HFF-Myc (cell line): ENCODE results near the gene PARD6G.
A peak's percentile ranks its signal among the peaks of the same experiment; 100 is the strongest.

Source experiments
- DNase-seq: peaks from one replicate; pipeline ENCODE4 v3.0.0-alpha.2; 2011; ENCODE audit warnings: low read depth; ENCODE audit errors: extremely low read depth
- H3K4me3 ChIP-seq: replicated peaks from 2 replicates; pipeline ENCODE4 v1.5.1; 2011; ENCODE audit warnings: low read depth, mild to moderate bottlenecking, control low read depth, low read length
- CTCF ChIP-seq: IDR thresholded peaks from 2 replicates; pipeline ENCODE4 v1.5.1; 2012; ENCODE audit warnings: mild to moderate bottlenecking, low read depth, low read length, control low read depth; ENCODE audit errors: missing control alignments

PARD6G gene

GRCh38 chr18:80163183-80163582, 84.1 kb downstream of the PARD6G start:
- DNase-seq, result no peak
- H3K4me3 ChIP-seq, result no peak overlapping the region
- no peak for TF ChIP-seq CTCF

- DNase-seq, result no peak
- TF ChIP-seq CTCF, result no peak
- no peak overlapping the region for H3K4me3 ChIP-seq
Measured at GRCh38 chr18:80161781-80162417, 85.4 kb downstream of the PARD6G start.

- TF ChIP-seq CTCF, result no peak
- no peak overlapping the region for H3K4me3 ChIP-seq
- no peak for DNase-seq
Measured at GRCh38 chr18:80159713-80160636, 87.3 kb downstream of the PARD6G start.

GRCh38 chr18:80158365-80158764, 88.9 kb downstream of the PARD6G start:
- H3K4me3 ChIP-seq, result no peak overlapping the region
- no peak for TF ChIP-seq CTCF
- DNase-seq, result no peak

GRCh38 chr18:80157708-80158343, 89.5 kb downstream of the PARD6G start:
- TF ChIP-seq CTCF, result peak; percentile 99
- H3K4me3 ChIP-seq, result no peak overlapping the region
- DNase-seq, result no peak

- DNase-seq, result no peak
- TF ChIP-seq CTCF, result peak; percentile 47
- H3K4me3 ChIP-seq, result no peak overlapping the region
Measured at GRCh38 chr18:80154293-80154692, 93.0 kb downstream of the PARD6G start.
